Endothelial cell of umbilical vein (primary cell): ENCODE data around the gene TEAD2.

Experiments used
- EZH2 ChIP-seq: IDR thresholded peaks from 2 replicates; pipeline ENCODE4 v1.6.1; 2012; ENCODE audit warnings: borderline replicate concordance, low read depth, mild to moderate bottlenecking, moderate library complexity, low read length, inconsistent platforms; ENCODE audit not compliant: severe bottlenecking
- JUN ChIP-seq: IDR thresholded peaks from 2 replicates; pipeline ENCODE4 v1.6.1; 2011; ENCODE audit warnings: borderline replicate concordance, low read depth; ENCODE audit not compliant: insufficient read length, insufficient read depth
- POLR2A ChIP-seq: IDR thresholded peaks from 2 replicates; pipeline ENCODE4 v1.6.1; 2012; ENCODE audit warnings: low read depth, mild to moderate bottlenecking, control low read depth, low read length
- POLR2AphosphoS5 ChIP-seq: IDR thresholded peaks from 2 replicates; pipeline ENCODE4 v1.6.1; 2012; ENCODE audit warnings: low read depth, mild to moderate bottlenecking, control low read depth, low read length, moderate library complexity; ENCODE audit not compliant: insufficient read depth
- TF ChIP-seq, protein P1 (sequence below), 2 donors: IDR thresholded peaks; 1 replicate in 1 of 2; 2 replicates in 1 of 2; pipeline ENCODE4 v1.5.1; 2011; ENCODE audit warnings: low read length in 2 of 2, mild to moderate bottlenecking in 2 of 2, moderate library complexity in 2 of 2, control low read depth in 1 of 2, inconsistent platforms in 1 of 2, low read depth in 1 of 2; ENCODE audit not compliant: insufficient read depth in 1 of 2; ENCODE audit errors: extremely low read depth in 1 of 2
- TF ChIP-seq, protein P2 (sequence below): IDR thresholded peaks from 2 replicates; pipeline ENCODE4 v1.6.1; 2011; ENCODE audit not compliant: insufficient read depth, insufficient read length

DNA sequence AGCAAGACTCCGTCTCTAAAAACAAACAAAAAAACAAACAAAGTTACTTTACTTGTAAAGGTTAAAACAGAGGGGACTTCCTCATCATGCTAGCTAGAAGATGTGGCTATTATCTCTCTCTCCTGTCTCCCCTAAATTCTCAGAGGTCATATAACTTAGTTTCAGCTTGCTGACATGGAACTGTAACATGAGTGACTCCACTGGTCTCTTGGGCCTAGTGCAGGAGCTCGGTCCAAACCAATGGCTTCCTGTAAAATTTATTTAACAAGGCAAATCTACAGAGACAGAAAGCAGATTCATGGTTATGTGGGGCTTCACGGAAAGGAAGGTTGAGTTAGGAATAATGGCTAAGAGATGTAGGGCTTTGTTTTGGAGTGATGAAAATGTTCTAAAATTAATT is 16.3 kb upstream of the TEAD2 start:
- TF ChIP-seq EZH2 (no peak), POLR2A (no peak), POLR2AphosphoS5 (no peak), JUN (no peak)
- TF ChIP-seq, protein P1, sequence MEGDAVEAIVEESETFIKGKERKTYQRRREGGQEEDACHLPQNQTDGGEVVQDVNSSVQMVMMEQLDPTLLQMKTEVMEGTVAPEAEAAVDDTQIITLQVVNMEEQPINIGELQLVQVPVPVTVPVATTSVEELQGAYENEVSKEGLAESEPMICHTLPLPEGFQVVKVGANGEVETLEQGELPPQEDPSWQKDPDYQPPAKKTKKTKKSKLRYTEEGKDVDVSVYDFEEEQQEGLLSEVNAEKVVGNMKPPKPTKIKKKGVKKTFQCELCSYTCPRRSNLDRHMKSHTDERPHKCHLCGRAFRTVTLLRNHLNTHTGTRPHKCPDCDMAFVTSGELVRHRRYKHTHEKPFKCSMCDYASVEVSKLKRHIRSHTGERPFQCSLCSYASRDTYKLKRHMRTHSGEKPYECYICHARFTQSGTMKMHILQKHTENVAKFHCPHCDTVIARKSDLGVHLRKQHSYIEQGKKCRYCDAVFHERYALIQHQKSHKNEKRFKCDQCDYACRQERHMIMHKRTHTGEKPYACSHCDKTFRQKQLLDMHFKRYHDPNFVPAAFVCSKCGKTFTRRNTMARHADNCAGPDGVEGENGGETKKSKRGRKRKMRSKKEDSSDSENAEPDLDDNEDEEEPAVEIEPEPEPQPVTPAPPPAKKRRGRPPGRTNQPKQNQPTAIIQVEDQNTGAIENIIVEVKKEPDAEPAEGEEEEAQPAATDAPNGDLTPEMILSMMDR (IDR thresholded peaks at IDR 0.05; ENCODE audit: extremely low read depth in 1 of 2, insufficient read depth in 1 of 2, low read depth in 1 of 2, low read length in 2 of 2): no peak
- TF ChIP-seq, protein P2, sequence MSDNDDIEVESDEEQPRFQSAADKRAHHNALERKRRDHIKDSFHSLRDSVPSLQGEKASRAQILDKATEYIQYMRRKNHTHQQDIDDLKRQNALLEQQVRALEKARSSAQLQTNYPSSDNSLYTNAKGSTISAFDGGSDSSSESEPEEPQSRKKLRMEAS: no peak
